Neural progenitor cell (in vitro differentiated cells): ENCODE data around the gene TIMP2.

Experiments used
- EZH2 ChIP-seq: fragments of 200-600 bp; sonication (generic); IDR thresholded peaks from 2 replicates; pipeline ENCODE4 v1.6.1; 2017; ENCODE audit warnings: antibody characterized with exemption, mild to moderate bottlenecking, moderate library complexity
- EZH2phosphoT487 ChIP-seq: fragments of 200-600 bp; sonication (generic); IDR thresholded peaks from 2 replicates; pipeline ENCODE4 v1.6.1; 2017; ENCODE audit warnings: antibody characterized with exemption
- TF ChIP-seq, protein P1 (sequence below): fragments of 200-600 bp; sonication (generic); IDR thresholded peaks from 2 replicates; pipeline ENCODE4 v1.5.1; 2017; ENCODE audit warnings: antibody characterized with exemption, mild to moderate bottlenecking

DNA sequence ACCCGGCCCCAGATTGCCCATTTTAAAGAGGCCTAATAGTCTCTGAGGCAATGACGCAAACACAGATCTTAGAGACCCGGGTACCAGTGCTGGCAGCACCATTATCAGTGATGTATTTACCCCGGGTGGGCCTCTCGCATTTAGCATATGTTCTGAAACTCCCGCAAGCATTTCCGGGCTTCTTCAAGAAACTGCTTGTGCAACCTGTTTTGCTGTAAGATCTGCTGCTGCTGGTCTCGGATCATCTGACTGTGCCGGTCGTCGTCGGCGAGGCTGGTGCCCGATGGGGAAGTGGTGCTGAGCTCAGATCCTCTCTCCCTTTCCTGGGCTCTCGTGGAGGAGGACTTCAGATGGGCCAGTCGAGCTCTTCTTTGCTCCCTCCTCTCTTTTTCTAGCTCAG is 34.7 kb downstream of the TIMP2 start:
- TF ChIP-seq, protein P1, sequence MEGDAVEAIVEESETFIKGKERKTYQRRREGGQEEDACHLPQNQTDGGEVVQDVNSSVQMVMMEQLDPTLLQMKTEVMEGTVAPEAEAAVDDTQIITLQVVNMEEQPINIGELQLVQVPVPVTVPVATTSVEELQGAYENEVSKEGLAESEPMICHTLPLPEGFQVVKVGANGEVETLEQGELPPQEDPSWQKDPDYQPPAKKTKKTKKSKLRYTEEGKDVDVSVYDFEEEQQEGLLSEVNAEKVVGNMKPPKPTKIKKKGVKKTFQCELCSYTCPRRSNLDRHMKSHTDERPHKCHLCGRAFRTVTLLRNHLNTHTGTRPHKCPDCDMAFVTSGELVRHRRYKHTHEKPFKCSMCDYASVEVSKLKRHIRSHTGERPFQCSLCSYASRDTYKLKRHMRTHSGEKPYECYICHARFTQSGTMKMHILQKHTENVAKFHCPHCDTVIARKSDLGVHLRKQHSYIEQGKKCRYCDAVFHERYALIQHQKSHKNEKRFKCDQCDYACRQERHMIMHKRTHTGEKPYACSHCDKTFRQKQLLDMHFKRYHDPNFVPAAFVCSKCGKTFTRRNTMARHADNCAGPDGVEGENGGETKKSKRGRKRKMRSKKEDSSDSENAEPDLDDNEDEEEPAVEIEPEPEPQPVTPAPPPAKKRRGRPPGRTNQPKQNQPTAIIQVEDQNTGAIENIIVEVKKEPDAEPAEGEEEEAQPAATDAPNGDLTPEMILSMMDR, result no peak
- TF ChIP-seq EZH2phosphoT487 (no peak), EZH2 (no peak)
